DOHH2 (cell line): ENCODE data around the gene SIRT3.

Source experiments
- EZH2phosphoT487 ChIP-seq: fragments of 200-600 bp; sonication (generic); IDR thresholded peaks from 2 replicates; pipeline ENCODE4 v1.6.1; 2017; ENCODE audit warnings: borderline replicate concordance, mild to moderate bottlenecking, antibody characterized with exemption, low read length, moderate library complexity, mixed read lengths
- TF ChIP-seq, protein P1 (sequence below): fragments of 200-600 bp; sonication (generic); IDR thresholded peaks from one replicate; pipeline ENCODE4 v1.5.1; 2014; ENCODE audit warnings: antibody characterized with exemption, mild to moderate bottlenecking, low read depth, low read length; ENCODE audit not compliant: poor library complexity, severe bottlenecking

GRCh38 chr11:255176-255575 is 19.0 kb upstream of the SIRT3 start:
- TF ChIP-seq, protein P1, sequence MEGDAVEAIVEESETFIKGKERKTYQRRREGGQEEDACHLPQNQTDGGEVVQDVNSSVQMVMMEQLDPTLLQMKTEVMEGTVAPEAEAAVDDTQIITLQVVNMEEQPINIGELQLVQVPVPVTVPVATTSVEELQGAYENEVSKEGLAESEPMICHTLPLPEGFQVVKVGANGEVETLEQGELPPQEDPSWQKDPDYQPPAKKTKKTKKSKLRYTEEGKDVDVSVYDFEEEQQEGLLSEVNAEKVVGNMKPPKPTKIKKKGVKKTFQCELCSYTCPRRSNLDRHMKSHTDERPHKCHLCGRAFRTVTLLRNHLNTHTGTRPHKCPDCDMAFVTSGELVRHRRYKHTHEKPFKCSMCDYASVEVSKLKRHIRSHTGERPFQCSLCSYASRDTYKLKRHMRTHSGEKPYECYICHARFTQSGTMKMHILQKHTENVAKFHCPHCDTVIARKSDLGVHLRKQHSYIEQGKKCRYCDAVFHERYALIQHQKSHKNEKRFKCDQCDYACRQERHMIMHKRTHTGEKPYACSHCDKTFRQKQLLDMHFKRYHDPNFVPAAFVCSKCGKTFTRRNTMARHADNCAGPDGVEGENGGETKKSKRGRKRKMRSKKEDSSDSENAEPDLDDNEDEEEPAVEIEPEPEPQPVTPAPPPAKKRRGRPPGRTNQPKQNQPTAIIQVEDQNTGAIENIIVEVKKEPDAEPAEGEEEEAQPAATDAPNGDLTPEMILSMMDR: no peak
- TF ChIP-seq EZH2phosphoT487: no peak
